ENCODE results near the gene ASCL5.
A peak's percentile ranks its signal among the peaks of the same experiment; 100 is the strongest.

ASCL5 gene

DNA sequence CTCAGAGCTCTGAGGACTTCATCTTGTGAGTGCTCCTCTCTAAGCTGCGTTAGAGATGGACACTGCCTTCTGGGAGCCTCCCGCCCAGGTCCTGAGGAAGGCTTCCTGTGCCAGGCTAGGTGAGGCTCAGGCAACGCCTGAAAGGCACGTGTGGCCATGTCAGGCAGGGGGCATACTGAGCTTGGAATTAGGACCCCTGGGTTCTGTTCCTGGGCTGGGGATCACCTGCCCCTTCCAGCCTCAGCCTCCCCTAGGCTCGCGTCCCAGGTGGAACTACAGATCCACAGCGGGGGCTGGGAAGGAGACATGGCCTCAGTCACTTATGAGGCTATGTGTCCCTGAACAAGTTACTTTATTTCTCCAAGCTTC is 10.0 kb upstream of the ASCL5 start:
- no peak for DNase-seq

GRCh38 chr1:201136355-201137023 is 9.5 kb upstream of the ASCL5 start:
- no peak for DNase-seq

DNA sequence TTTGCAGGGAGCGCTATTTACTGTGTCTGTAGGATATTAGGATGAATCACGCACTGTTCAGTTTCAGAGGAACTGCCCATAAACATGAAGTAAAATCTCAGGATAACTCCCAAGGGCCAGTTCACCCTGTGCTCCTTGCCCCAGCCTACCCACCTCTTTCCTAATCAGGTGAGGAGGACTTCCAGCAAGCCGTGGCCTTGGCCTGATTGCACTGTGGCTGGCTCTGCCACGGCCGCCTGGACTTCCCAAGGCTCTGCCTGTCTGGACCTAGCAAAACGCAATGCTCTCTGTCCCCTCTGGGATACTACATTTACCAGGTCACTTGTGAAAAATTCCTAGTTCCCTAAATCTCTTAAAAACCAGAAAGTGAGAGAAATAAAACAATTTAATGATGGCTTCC is 7.4 kb upstream of the ASCL5 start:
- DNase-seq, result no peak

GRCh38 chr1:201131398-201131797 is 4.4 kb upstream of the ASCL5 start:
- no peak for DNase-seq

DNA sequence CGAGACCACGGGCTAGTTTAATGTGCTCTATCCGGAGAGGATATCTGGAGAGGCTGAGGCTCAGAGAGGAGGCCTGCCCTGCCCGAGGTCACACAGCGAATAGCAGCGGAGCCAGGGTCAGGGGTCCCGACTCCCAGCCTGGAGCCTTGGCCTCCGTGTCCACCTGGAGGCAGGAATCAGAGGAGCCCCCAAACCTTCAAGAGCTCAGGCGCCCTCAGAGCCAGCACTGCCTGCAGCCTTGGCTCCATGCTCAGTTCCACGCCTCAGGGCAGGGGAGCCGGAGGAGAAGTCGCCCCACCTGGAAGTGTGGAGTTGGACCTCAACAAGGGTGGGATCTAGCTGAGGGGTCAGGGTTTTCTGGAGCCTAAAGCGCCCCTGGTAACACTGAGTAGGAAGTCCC is 2.0 kb upstream of the ASCL5 start:
- DNase-seq, result no peak

- no peak for DNase-seq
These were observed 1.5 kb upstream of the ASCL5 start for GRCh38 chr1:201128476-201128875.

DNA sequence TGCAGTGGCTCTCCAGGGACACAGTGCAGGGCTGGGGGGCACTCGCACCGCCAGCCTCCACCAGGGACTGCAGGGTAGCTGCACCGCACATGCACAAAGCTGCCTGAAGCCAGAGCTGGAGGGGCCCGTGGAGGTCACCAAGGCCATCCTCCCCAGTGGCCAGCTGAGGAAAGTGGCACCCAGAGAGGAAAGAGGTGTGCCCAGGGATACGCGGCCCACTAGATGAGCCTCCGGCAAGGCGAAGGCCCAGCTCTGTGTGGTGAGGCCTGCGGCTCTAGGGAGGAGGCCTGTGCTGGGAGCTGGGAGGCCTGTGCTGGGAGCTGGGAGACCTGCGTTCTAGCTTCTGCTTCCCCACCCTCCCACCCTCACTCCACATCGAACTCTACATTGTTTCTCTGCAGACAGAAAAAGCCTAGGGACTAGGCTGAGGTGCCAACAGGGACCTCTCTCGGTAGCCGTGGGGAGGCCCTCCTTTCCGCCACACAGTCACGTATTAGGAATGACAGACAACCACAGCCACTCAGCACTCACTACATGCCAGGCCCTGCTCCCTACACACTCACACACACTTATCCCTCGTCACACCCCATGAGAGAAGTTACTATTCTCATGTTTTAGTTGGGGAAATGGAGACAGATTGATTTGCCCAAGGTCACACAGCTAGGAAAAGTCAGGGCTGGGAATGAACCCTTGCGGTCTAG is 921 bp upstream of the ASCL5 start:
- no peak for DNase-seq

GRCh38 chr1:201126463-201126831 is 537 bp downstream of the ASCL5 start:
- DNase-seq, result no peak

- DNase-seq, result peak in 1 of 51 donors; percentile 9
These were observed 1.2 kb downstream of the ASCL5 start for GRCh38 chr1:201125800-201126199.

GRCh38 chr1:201125019-201125418 is 2.0 kb downstream of the ASCL5 start:
- DNase-seq, result no peak

GRCh38 chr1:201123866-201124265 is 3.1 kb downstream of the ASCL5 start:
- no peak for DNase-seq

GRCh38 chr1:201122321-201122957 is 4.5 kb downstream of the ASCL5 start:
- DNase-seq, result no peak

- DNase-seq, result peak in 19 of 51 donors; percentile 8 to 48 (median 24)
These were observed 7.5 kb downstream of the ASCL5 start for GRCh38 chr1:201119206-201120197.

- no peak for DNase-seq
These were observed 10.9 kb downstream of the ASCL5 start for GRCh38 chr1:201116091-201116490.

- DNase-seq, result no peak
These were observed 11.5 kb downstream of the ASCL5 start for GRCh38 chr1:201115390-201115937.

- DNase-seq, result peak; percentile 36 to 90 (median 78)
These were observed 12.5 kb downstream of the ASCL5 start for GRCh38 chr1:201114245-201115131.

- DNase-seq, result no peak
These were observed 13.3 kb downstream of the ASCL5 start for GRCh38 chr1:201113451-201114244.

GRCh38 chr1:201112926-201113325 is 14.1 kb downstream of the ASCL5 start:
- no peak for DNase-seq

DNA sequence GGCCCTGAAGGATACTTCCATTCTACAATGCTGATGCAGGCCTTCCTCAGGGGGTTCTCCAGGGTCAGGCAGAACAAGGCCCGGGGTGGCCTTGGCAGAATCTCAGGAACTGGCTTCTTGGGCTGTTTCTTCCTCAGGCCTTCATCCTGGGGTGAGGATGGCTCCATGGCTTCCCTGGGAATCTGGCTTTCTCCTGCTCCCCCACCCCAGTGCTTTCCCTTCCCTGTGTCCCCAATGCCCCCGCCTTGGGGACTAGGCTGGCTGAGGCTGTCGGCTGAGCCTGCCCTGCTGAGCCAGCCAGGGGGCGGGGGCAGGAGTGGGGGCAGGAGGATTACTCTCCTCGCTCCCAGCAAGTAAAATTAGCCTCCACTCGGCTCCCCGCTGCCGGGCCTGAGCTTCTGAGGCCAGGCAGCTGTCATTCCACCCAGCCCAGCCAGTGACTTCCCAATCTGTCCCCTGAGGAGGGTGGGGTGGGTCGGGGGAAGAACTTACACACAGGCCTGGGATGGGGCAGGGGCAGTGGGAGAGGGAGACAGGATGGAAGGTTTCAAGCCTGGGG is 14.7 kb downstream of the ASCL5 start, which contains the start of gene CACNA1S:
Gene CACNA1S, minus strand, starts transcription at position 254 of the 559 bp plus-strand sequence. Its CDS starts 87 bp downstream, at position 167.
- DNase-seq, result no peak

Measured in hypothalamus (tissue), 51 donors.